Measurements from ENCODE around the gene SEZ6L.

SEZ6L gene

GRCh38 chr22:26241361-26241760 is 72.1 kb downstream of the SEZ6L start:
- no peak overlapping the region for H3K4me3 ChIP-seq (ENCODE audit: extremely low read depth, insufficient read depth, low read length, poor library complexity, severe bottlenecking)
- no peaks in the 10 kb centered on the region for H3K4me1 ChIP-seq (ENCODE audit: control insufficient read depth, insufficient read depth, low read length, poor library complexity, severe bottlenecking)
- no peaks in the 10 kb centered on the region for H3K9me3 ChIP-seq (ENCODE audit: control insufficient read depth, low read length)
- H3K27ac ChIP-seq (ENCODE audit: low read depth, low read length, severe bottlenecking), result no peak overlapping the region
- WGBS, 2 experiments (ENCODE audit: insufficient coverage in 2 of 2), result 74 to 92% methylated on average over 4 to 5 of the region's 8 CpGs
- H3K36me3 ChIP-seq (ENCODE audit: control insufficient read depth, insufficient read depth, low read length), result no peaks in the 10 kb centered on the region

- no peaks in the 10 kb centered on the region for H3K4me1 ChIP-seq (ENCODE audit: control insufficient read depth, insufficient read depth, low read length, poor library complexity, severe bottlenecking)
- H3K9me3 ChIP-seq (ENCODE audit: control insufficient read depth, low read length), result no peaks in the 10 kb centered on the region
- 79 to 85% methylated on average over 5 to 7 of the region's 7 CpGs for WGBS, 2 experiments (ENCODE audit: insufficient coverage in 2 of 2)
- H3K4me3 ChIP-seq (ENCODE audit: extremely low read depth, insufficient read depth, low read length, poor library complexity, severe bottlenecking), result no peak overlapping the region
- H3K36me3 ChIP-seq (ENCODE audit: control insufficient read depth, insufficient read depth, low read length), result no peaks in the 10 kb centered on the region
- no peak overlapping the region for H3K27ac ChIP-seq (ENCODE audit: low read depth, low read length, severe bottlenecking)
These were observed 75.7 kb downstream of the SEZ6L start for GRCh38 chr22:26245001-26245400.

GRCh38 chr22:26246552-26246951 is 77.3 kb downstream of the SEZ6L start:
- H3K27ac ChIP-seq (ENCODE audit: low read depth, low read length, severe bottlenecking), result no peak overlapping the region
- 100% methylated on average over 1 of the region's 7 CpGs; no CpG with 5 or more reads in 1 of the 2 experiments for WGBS, 2 experiments (ENCODE audit: insufficient coverage in 2 of 2)
- no peaks in the 10 kb centered on the region for H3K4me1 ChIP-seq (ENCODE audit: control insufficient read depth, insufficient read depth, low read length, poor library complexity, severe bottlenecking)
- H3K9me3 ChIP-seq (ENCODE audit: control insufficient read depth, low read length), result no peaks in the 10 kb centered on the region
- H3K36me3 ChIP-seq (ENCODE audit: control insufficient read depth, insufficient read depth, low read length), result no peaks in the 10 kb centered on the region
- no peak overlapping the region for H3K4me3 ChIP-seq (ENCODE audit: extremely low read depth, insufficient read depth, low read length, poor library complexity, severe bottlenecking)

GRCh38 chr22:26251869-26252268 is 82.6 kb downstream of the SEZ6L start:
- Histone ChIP-seq H3K36me3 (ENCODE audit: control insufficient read depth, insufficient read depth, low read length) (no peaks in the 10 kb centered on the region), H3K4me3 (ENCODE audit: extremely low read depth, insufficient read depth, low read length, poor library complexity, severe bottlenecking) (no peak overlapping the region), H3K27ac (ENCODE audit: low read depth, low read length, severe bottlenecking) (no peak overlapping the region), H3K9me3 (ENCODE audit: control insufficient read depth, low read length) (no peaks in the 10 kb centered on the region), H3K4me1 (ENCODE audit: control insufficient read depth, insufficient read depth, low read length, poor library complexity, severe bottlenecking) (no peaks in the 10 kb centered on the region)
- whole genome bisulfite sequencing, 2 experiments (ENCODE audit: insufficient coverage in 2 of 2), result 88% methylated on average over 4 of the region's 5 CpGs; no CpG with 5 or more reads in 1 of the 2 experiments

GRCh38 chr22:26259510-26259909 is 90.2 kb downstream of the SEZ6L start:
- H3K36me3 ChIP-seq (ENCODE audit: control insufficient read depth, insufficient read depth, low read length), result no peaks in the 10 kb centered on the region
- H3K4me3 ChIP-seq (ENCODE audit: extremely low read depth, insufficient read depth, low read length, poor library complexity, severe bottlenecking), result no peak overlapping the region
- 8 to 9% methylated on average over 5 of the region's 6 CpGs for WGBS, 2 experiments (ENCODE audit: insufficient coverage in 2 of 2)

GRCh38 chr22:26264162-26264561 is 94.9 kb downstream of the SEZ6L start:
- Histone ChIP-seq H3K4me3 (ENCODE audit: extremely low read depth, insufficient read depth, low read length, poor library complexity, severe bottlenecking) (no peak overlapping the region), H3K36me3 (ENCODE audit: control insufficient read depth, insufficient read depth, low read length) (no peaks in the 10 kb centered on the region), H3K27ac (ENCODE audit: low read depth, low read length, severe bottlenecking) (no peak overlapping the region), H3K4me1 (ENCODE audit: control insufficient read depth, insufficient read depth, low read length, poor library complexity, severe bottlenecking) (no peaks in the 10 kb centered on the region), H3K9me3 (ENCODE audit: control insufficient read depth, low read length) (no peaks in the 10 kb centered on the region)
- 90% methylated on average over 1 of the region's 1 CpG; no CpG with 5 or more reads in 1 of the 2 experiments for WGBS, 2 experiments (ENCODE audit: insufficient coverage in 2 of 2)

More at GRCh38 chr22:26259510-26259909, 90.2 kb downstream of the SEZ6L start:
- Histone ChIP-seq H3K27ac (ENCODE audit: low read depth, low read length, severe bottlenecking) (no peak overlapping the region), H3K9me3 (ENCODE audit: control insufficient read depth, low read length) (no peaks in the 10 kb centered on the region), H3K4me1 (ENCODE audit: control insufficient read depth, insufficient read depth, low read length, poor library complexity, severe bottlenecking) (no peaks in the 10 kb centered on the region)

- no peak overlapping the region for H3K27ac ChIP-seq (ENCODE audit: low read depth, low read length, severe bottlenecking)
- 83 to 100% methylated on average over 1 to 3 of the region's 7 CpGs for WGBS, 2 experiments (ENCODE audit: insufficient coverage in 2 of 2)
- H3K9me3 ChIP-seq (ENCODE audit: control insufficient read depth, low read length), result no peaks in the 10 kb centered on the region
- H3K36me3 ChIP-seq (ENCODE audit: control insufficient read depth, insufficient read depth, low read length), result no peaks in the 10 kb centered on the region
- H3K4me3 ChIP-seq (ENCODE audit: extremely low read depth, insufficient read depth, low read length, poor library complexity, severe bottlenecking), result no peak overlapping the region
- no peaks in the 10 kb centered on the region for H3K4me1 ChIP-seq (ENCODE audit: control insufficient read depth, insufficient read depth, low read length, poor library complexity, severe bottlenecking)
These were observed 96.0 kb downstream of the SEZ6L start for GRCh38 chr22:26265281-26265680.

GRCh38 chr22:26265909-26266308 is 96.6 kb downstream of the SEZ6L start:
- H3K9me3 ChIP-seq (ENCODE audit: control insufficient read depth, low read length), result no peaks in the 10 kb centered on the region
- H3K27ac ChIP-seq (ENCODE audit: low read depth, low read length, severe bottlenecking), result no peak overlapping the region
- no peak overlapping the region for H3K4me3 ChIP-seq (ENCODE audit: extremely low read depth, insufficient read depth, low read length, poor library complexity, severe bottlenecking)
- no peaks in the 10 kb centered on the region for H3K4me1 ChIP-seq (ENCODE audit: control insufficient read depth, insufficient read depth, low read length, poor library complexity, severe bottlenecking)
- 85% methylated on average over 3 to 4 of the region's 6 CpGs for WGBS, 2 experiments (ENCODE audit: insufficient coverage in 2 of 2)
- no peaks in the 10 kb centered on the region for H3K36me3 ChIP-seq (ENCODE audit: control insufficient read depth, insufficient read depth, low read length)

- H3K4me1 ChIP-seq (ENCODE audit: control insufficient read depth, insufficient read depth, low read length, poor library complexity, severe bottlenecking), result no peaks in the 10 kb centered on the region
- no peak overlapping the region for H3K4me3 ChIP-seq (ENCODE audit: extremely low read depth, insufficient read depth, low read length, poor library complexity, severe bottlenecking)
- 100% methylated on average over 1 of the region's 1 CpG; no CpG with 5 or more reads in 1 of the 2 experiments for WGBS, 2 experiments (ENCODE audit: insufficient coverage in 2 of 2)
- no peaks in the 10 kb centered on the region for H3K36me3 ChIP-seq (ENCODE audit: control insufficient read depth, insufficient read depth, low read length)
- no peaks in the 10 kb centered on the region for H3K9me3 ChIP-seq (ENCODE audit: control insufficient read depth, low read length)
- no peak overlapping the region for H3K27ac ChIP-seq (ENCODE audit: low read depth, low read length, severe bottlenecking)
These were observed 98.6 kb downstream of the SEZ6L start for GRCh38 chr22:26267856-26268255.

- H3K9me3 ChIP-seq (ENCODE audit: control insufficient read depth, low read length), result no peaks in the 10 kb centered on the region
- no peaks in the 10 kb centered on the region for H3K4me1 ChIP-seq (ENCODE audit: control insufficient read depth, insufficient read depth, low read length, poor library complexity, severe bottlenecking)
- no peak overlapping the region for H3K4me3 ChIP-seq (ENCODE audit: extremely low read depth, insufficient read depth, low read length, poor library complexity, severe bottlenecking)
- no peak overlapping the region for H3K27ac ChIP-seq (ENCODE audit: low read depth, low read length, severe bottlenecking)
- WGBS, 2 experiments (ENCODE audit: insufficient coverage in 2 of 2), result 76 to 81% methylated on average over 6 of the region's 7 CpGs
- no peaks in the 10 kb centered on the region for H3K36me3 ChIP-seq (ENCODE audit: control insufficient read depth, insufficient read depth, low read length)
These were observed 100.3 kb downstream of the SEZ6L start for GRCh38 chr22:26269572-26269971.

GRCh38 chr22:26271427-26271826 is 102.2 kb downstream of the SEZ6L start:
- H3K4me3 ChIP-seq (ENCODE audit: extremely low read depth, insufficient read depth, low read length, poor library complexity, severe bottlenecking), result no peak overlapping the region
- no peaks in the 10 kb centered on the region for H3K36me3 ChIP-seq (ENCODE audit: control insufficient read depth, insufficient read depth, low read length)
- H3K27ac ChIP-seq (ENCODE audit: low read depth, low read length, severe bottlenecking), result no peak overlapping the region
- no peaks in the 10 kb centered on the region for H3K4me1 ChIP-seq (ENCODE audit: control insufficient read depth, insufficient read depth, low read length, poor library complexity, severe bottlenecking)
- no peaks in the 10 kb centered on the region for H3K9me3 ChIP-seq (ENCODE audit: control insufficient read depth, low read length)
- 76 to 84% methylated on average over 4 to 6 of the region's 6 CpGs for WGBS, 2 experiments (ENCODE audit: insufficient coverage in 2 of 2)

Data from mesodermal cell (in vitro differentiated cells).